HG02759 (cell line): Measurements from ENCODE around the gene CDKAL1.
"Not testable (repeated sequence)": the region's sequence is repeated elsewhere in the genome, so short reads cannot be mapped to it uniquely, and the experiment has no call there.

Source experiments
- ATAC-seq: cut with Tn5 transposase; IDR thresholded peaks from one replicate; pipeline ENCODE4 v1.9.1; 2021; ENCODE audit warnings: mild to moderate bottlenecking, moderate library complexity; ENCODE audit not compliant: unreplicated experiment

Gene CDKAL1

GRCh38 chr6:20589266-20589665 lies 55.0 kb downstream of the CDKAL1 start:
- ATAC-seq: no peak

GRCh38 chr6:20590476-20590875 lies 56.2 kb downstream of the CDKAL1 start:
- not testable (repeated sequence) for ATAC-seq

GRCh38 chr6:20594299-20594853 lies 60.1 kb downstream of the CDKAL1 start:
- not testable (repeated sequence) for ATAC-seq

- ATAC-seq: peak; percentile 61
Observed at GRCh38 chr6:20599302-20600051, 65.2 kb downstream of the CDKAL1 start.

- ATAC-seq: no peak
Observed at GRCh38 chr6:20600831-20601230, 66.6 kb downstream of the CDKAL1 start.

GRCh38 chr6:20604159-20604558 lies 69.9 kb downstream of the CDKAL1 start:
- ATAC-seq: no peak

GRCh38 chr6:20605061-20605460 lies 70.8 kb downstream of the CDKAL1 start:
- ATAC-seq: no peak

GRCh38 chr6:20605581-20605980 lies 71.3 kb downstream of the CDKAL1 start:
- ATAC-seq: no peak

- ATAC-seq: no peak
Observed at GRCh38 chr6:20606831-20607230, 72.6 kb downstream of the CDKAL1 start.

GRCh38 chr6:20608356-20608755 lies 74.1 kb downstream of the CDKAL1 start:
- no peak for ATAC-seq

- no peak for ATAC-seq
Observed at GRCh38 chr6:20608905-20609304, 74.6 kb downstream of the CDKAL1 start.

GRCh38 chr6:20609924-20610323 lies 75.7 kb downstream of the CDKAL1 start:
- ATAC-seq: not testable (repeated sequence)

- ATAC-seq: no peak
Observed at GRCh38 chr6:20610636-20611370, 76.5 kb downstream of the CDKAL1 start.

- ATAC-seq: not testable (repeated sequence)
Observed at GRCh38 chr6:20617537-20617936, 83.3 kb downstream of the CDKAL1 start.

GRCh38 chr6:20620043-20620442 lies 85.8 kb downstream of the CDKAL1 start:
- no peak for ATAC-seq

GRCh38 chr6:20623761-20624160 lies 89.5 kb downstream of the CDKAL1 start:
- no peak for ATAC-seq

GRCh38 chr6:20626165-20626564 lies 91.9 kb downstream of the CDKAL1 start:
- ATAC-seq: no peak

GRCh38 chr6:20629509-20629908 lies 95.3 kb downstream of the CDKAL1 start:
- ATAC-seq: no peak

- ATAC-seq: no peak
Observed at GRCh38 chr6:20630136-20630535, 95.9 kb downstream of the CDKAL1 start.

GRCh38 chr6:20630617-20631548 lies 96.6 kb downstream of the CDKAL1 start:
- ATAC-seq: no peak

- no peak for ATAC-seq
Observed at GRCh38 chr6:20631549-20631924, 97.3 kb downstream of the CDKAL1 start.
